Natural killer cell (primary cell): ENCODE data around the gene CRYGB. TPM values are rescaled to one million over a fixed set of nuclear protein-coding genes. Genes with fewer than 3 reads are reported as not detected.

Experiments used
- ATAC-seq, 3 donors: fragments of 150-1000 bp in 2 of 3; fragments of 200-7000 bp in 1 of 3; cut with Tn5 transposase; 1 replicate in 1 of 3; 2 replicates in 2 of 3; pipeline ENCODE4 v1.10.0; 2021; ENCODE audit warnings: mild to moderate bottlenecking in 2 of 3, moderate library complexity in 2 of 3
- DNase-seq, 2 donors: peaks; one replicate each; pipeline versions ENCODE4 v3.0.0 to v3.0.0-alpha.2; 2013 to 2021; ENCODE audit warnings: mixed read lengths in 1 of 2
- H3K27ac ChIP-seq: one replicate; pipeline ENCODE4 v1.5.1; 2013; ENCODE audit warnings: mild to moderate bottlenecking, low read length
- H3K27me3 ChIP-seq: one replicate; pipeline ENCODE4 v1.6.1; 2013; ENCODE audit warnings: low read length; ENCODE audit not compliant: control insufficient read depth, insufficient read depth
- H3K36me3 ChIP-seq: one replicate; pipeline ENCODE4 v1.6.1; 2013; ENCODE audit warnings: low read length; ENCODE audit not compliant: control insufficient read depth, insufficient read depth
- H3K4me1 ChIP-seq: one replicate; pipeline ENCODE4 v1.6.1; 2013; ENCODE audit warnings: low read length; ENCODE audit not compliant: control insufficient read depth, insufficient read depth
- H3K4me3 ChIP-seq: one replicate; pipeline ENCODE4 v1.5.1; 2013; ENCODE audit warnings: low read length
- H3K9me3 ChIP-seq: one replicate; pipeline ENCODE4 v1.6.1; 2013; ENCODE audit warnings: low read length; ENCODE audit not compliant: control insufficient read depth, insufficient read depth
- H3K27ac Mint-ChIP-seq, 2 donors: one replicate each; pipeline ENCODE4 v1.8.0; 2022; ENCODE audit warnings: mild to moderate bottlenecking in 2 of 2, mixed read lengths in 2 of 2, moderate library complexity in 1 of 2
- H3K27me3 Mint-ChIP-seq, 2 donors: one replicate each; pipeline ENCODE4 v1.8.0; 2022; ENCODE audit warnings: low read depth in 2 of 2, mixed read lengths in 2 of 2
- H3K36me3 Mint-ChIP-seq: one replicate; pipeline ENCODE4 v1.8.0; 2022; ENCODE audit warnings: mixed read lengths
- H3K4me1 Mint-ChIP-seq, 2 donors: one replicate each; pipeline ENCODE4 v1.8.0; 2022; ENCODE audit warnings: mixed read lengths in 2 of 2
- H3K4me3 Mint-ChIP-seq: one replicate; pipeline ENCODE4 v1.8.0; 2022; ENCODE audit warnings: mild to moderate bottlenecking, moderate library complexity, mixed read lengths
- H3K9me3 Mint-ChIP-seq, 2 donors: one replicate each; pipeline ENCODE4 v1.8.0; 2022; ENCODE audit warnings: mixed read lengths in 2 of 2
- CTCF ChIP-seq: fragments of 200-600 bp; IDR thresholded peaks from one replicate; pipeline ENCODE4 v1.8.0; 2022; ENCODE audit warnings: antibody characterized with exemption
- WGBS: methylation state at CpG from one replicate; pipeline ENCODE4 v1.1.7; 2013; ENCODE audit warnings: missing lambda C conversion rate; ENCODE audit not compliant: insufficient coverage; 5-methylcytosine and 5-hydroxymethylcytosine counted together
- intact Hi-C: fragments of 100-400 bp; cut with micrococcal nuclease; formaldehyde crosslinking; loops from one replicate; pipeline ENCODE4 v1.14.2; 2022
- total RNA-seq, 4 donors: library from RNA; stranded (reverse); fragments of 120-200 nt in 1 of 4; gene quantifications; one replicate each; pipeline versions ENCODE4 v1.2.3 to v1.2.4, GENCODE V29; 2013 to 2022

Gene CRYGB
- total RNA-seq, 3 donors from 2014 or later (not counting 1 experiment from before 2014, with no cell fraction given), result not detected

DNA sequence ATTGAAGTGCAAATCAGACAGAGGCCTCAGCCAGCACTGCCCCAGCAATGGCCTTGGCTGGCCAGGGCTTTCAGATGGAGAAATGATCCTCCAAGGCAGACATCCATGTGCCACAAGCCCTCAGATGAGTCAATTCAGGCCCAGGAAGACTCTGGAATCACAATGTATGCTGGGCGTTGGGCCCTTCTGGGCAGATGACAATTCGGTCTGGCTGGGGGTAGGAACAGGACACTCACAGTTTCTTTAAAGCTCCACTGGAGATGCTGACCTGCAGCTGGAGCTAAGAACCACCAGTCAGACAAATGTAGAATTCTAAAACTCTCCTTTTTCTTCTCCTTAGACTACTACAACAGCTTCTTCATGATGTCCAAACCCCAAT lies 9.3 kb downstream of the CRYGB start:
- no peak for TF ChIP-seq CTCF
- intact Hi-C loops, result no loop called here
- no peaks in the 10 kb centered on the region for H3K36me3 Mint-ChIP-seq
- H3K27me3 Mint-ChIP-seq, result no peaks in the 10 kb centered on the region
- Histone ChIP-seq H3K27ac (no peak overlapping the region), H3K4me3 (no peak overlapping the region), H3K9me3 (no peaks in the 10 kb centered on the region), H3K4me1 (peaks cover 19% of the 10 kb centered on the region), H3K27me3 (no peaks in the 10 kb centered on the region), H3K36me3 (no peaks in the 10 kb centered on the region)
- DNase-seq, result no peak
- ATAC-seq, result no peak
- no peak overlapping the region for H3K27ac Mint-ChIP-seq
- peaks cover 12% of the 10 kb centered on the region in 2 donors for H3K4me1 Mint-ChIP-seq
- H3K4me3 Mint-ChIP-seq, result no peak overlapping the region
- H3K9me3 Mint-ChIP-seq, result no peaks in the 10 kb centered on the region
- WGBS, result 96% methylated on average over 2 of the region's 2 CpGs

DNA sequence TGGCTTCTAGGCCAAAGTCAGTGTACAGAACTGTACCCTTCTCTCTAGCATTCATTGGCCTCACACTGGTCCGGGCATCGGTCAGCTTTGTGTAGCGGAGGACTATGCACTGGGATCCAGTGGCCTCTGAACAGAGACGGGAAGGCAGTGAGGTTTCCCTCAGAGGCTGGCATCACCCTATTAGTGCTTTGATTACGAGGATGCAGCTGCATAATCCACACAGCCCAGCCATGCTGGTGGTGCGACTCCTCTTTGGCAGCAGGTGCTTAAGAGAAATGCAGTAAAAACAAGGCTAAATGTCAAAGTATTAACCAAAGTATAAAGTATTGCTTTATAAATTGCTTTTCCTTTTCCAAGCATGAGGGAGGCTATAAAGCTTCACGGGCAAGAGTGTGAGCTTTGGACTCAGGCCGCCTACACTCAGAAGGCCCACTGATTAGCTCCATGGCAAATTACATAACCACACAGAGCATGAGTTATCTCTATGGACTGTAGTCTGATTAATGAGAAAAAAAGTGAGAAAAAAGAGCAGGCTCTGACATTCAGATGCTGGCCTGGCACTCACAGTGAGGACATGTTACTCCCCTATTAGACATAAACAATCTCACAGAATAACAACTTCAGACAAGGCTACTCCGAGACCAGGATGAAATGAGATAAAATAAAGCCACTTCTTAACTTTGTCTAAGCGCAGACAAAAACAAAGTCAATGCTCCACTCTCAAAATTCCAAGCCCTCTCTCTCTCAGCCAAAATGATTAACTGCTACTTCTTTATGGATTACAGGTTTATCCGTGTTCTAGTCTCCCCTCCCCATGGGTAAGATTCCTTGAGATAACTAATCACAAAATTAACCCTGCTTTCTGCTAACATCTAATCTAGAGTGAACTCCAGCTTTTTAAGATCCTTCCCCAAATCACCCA lies 9.9 kb downstream of the CRYGB start:
- ATAC-seq (no peak), DNase-seq (no peak)
- TF ChIP-seq CTCF, result no peak
- WGBS, result 94% methylated on average over 11 of the region's 11 CpGs
- Mint-ChIP-seq H3K4me1 (peaks cover 12% of the 10 kb centered on the region in 2 donors), H3K27me3 (no peaks in the 10 kb centered on the region), H3K4me3 (no peak overlapping the region), H3K36me3 (no peaks in the 10 kb centered on the region), H3K9me3 (no peaks in the 10 kb centered on the region), H3K27ac (no peak overlapping the region)
- H3K9me3 ChIP-seq, result no peaks in the 10 kb centered on the region
- H3K4me3 ChIP-seq, result no peak overlapping the region
- no peaks in the 10 kb centered on the region for H3K27me3 ChIP-seq
- peaks cover 19% of the 10 kb centered on the region for H3K4me1 ChIP-seq
- H3K27ac ChIP-seq, result no peak overlapping the region
- no peaks in the 10 kb centered on the region for H3K36me3 ChIP-seq
- intact Hi-C loops, result no loop called here

- no peaks in the 10 kb centered on the region for H3K9me3 ChIP-seq
- WGBS, result 22% methylated on average over 7 of the region's 8 CpGs
- intact Hi-C loops, result no loop called here
- Mint-ChIP-seq H3K9me3 (no peaks in the 10 kb centered on the region), H3K4me3 (peak overlapping the region; percentile 13), H3K36me3 (no peaks in the 10 kb centered on the region), H3K27me3 (no peaks in the 10 kb centered on the region), H3K4me1 (peaks cover 12% of the 10 kb centered on the region in 2 donors), H3K27ac (peak overlapping the region in 1 of 2 donors; percentile 65)
- TF ChIP-seq CTCF, result no peak
- no peak overlapping the region for H3K27ac ChIP-seq
- no peaks in the 10 kb centered on the region for H3K27me3 ChIP-seq
- ATAC-seq (peak; percentile 55 to 77 (median 66)), DNase-seq (peak in 1 of 2 donors; percentile 6)
- H3K4me1 ChIP-seq, result peaks cover 19% of the 10 kb centered on the region
- no peaks in the 10 kb centered on the region for H3K36me3 ChIP-seq
- H3K4me3 ChIP-seq, result no peak overlapping the region
These were observed 10.9 kb downstream of the CRYGB start for GRCh38 chr2:208134928-208135586.
